Measurements from ENCODE around the gene KHNYN.
A peak's percentile ranks its signal among the peaks of the same experiment; 100 is the strongest.
"Not testable (repeated sequence)": the region's sequence is repeated elsewhere in the genome, so short reads cannot be mapped to it uniquely, and the experiment has no call there.

The KHNYN gene

GRCh38 chr14:24429395-24430142 is at the start of gene KHNYN, which contains the start of gene CBLN3:
Gene KHNYN (plus strand): TSS chr14:24429954. CDS start chr14:24430731, 777 bp downstream.
Gene CBLN3 (minus strand): TSS chr14:24429668. CDS start chr14:24429054, 614 bp downstream.
- DNase-seq = peak; percentile 92

- DNase-seq = no peak
Observed at GRCh38 chr14:24381363-24382063, 48.2 kb upstream of the KHNYN start.

GRCh38 chr14:24382064-24382371 is 47.7 kb upstream of the KHNYN start:
- no peak for DNase-seq

GRCh38 chr14:24384169-24384568 is 45.6 kb upstream of the KHNYN start:
- no peak for DNase-seq

GRCh38 chr14:24385524-24385923 is 44.2 kb upstream of the KHNYN start:
- DNase-seq = no peak

GRCh38 chr14:24387009-24387345 is 42.8 kb upstream of the KHNYN start:
- DNase-seq = no peak

- not testable (repeated sequence) for DNase-seq
Observed at GRCh38 chr14:24387579-24387978, 42.2 kb upstream of the KHNYN start.

GRCh38 chr14:24388474-24389179 is 41.1 kb upstream of the KHNYN start:
- no peak for DNase-seq

- DNase-seq = no peak
Observed at GRCh38 chr14:24389226-24389848, 40.4 kb upstream of the KHNYN start.

GRCh38 chr14:24390701-24391468 is 38.9 kb upstream of the KHNYN start:
- DNase-seq = peak; percentile 16

- DNase-seq = peak; percentile 82
Observed at GRCh38 chr14:24392325-24393091, 37.2 kb upstream of the KHNYN start.

GRCh38 chr14:24394275-24394674 is 35.5 kb upstream of the KHNYN start:
- peak; percentile 13 for DNase-seq

- DNase-seq = no peak
Observed at GRCh38 chr14:24395609-24396582, 33.9 kb upstream of the KHNYN start.

- no peak for DNase-seq
Observed at GRCh38 chr14:24397639-24398292, 32.0 kb upstream of the KHNYN start.

GRCh38 chr14:24398293-24398652 is 31.5 kb upstream of the KHNYN start:
- DNase-seq = no peak

- peak; percentile 57 for DNase-seq
Observed at GRCh38 chr14:24398653-24399446, 30.9 kb upstream of the KHNYN start, which contains the start of gene NYNRIN. Gene NYNRIN (plus strand): TSS chr14:24399003. CDS start chr14:24399247, 244 bp downstream.

GRCh38 chr14:24399447-24399822 is 30.3 kb upstream of the KHNYN start:
- no peak for DNase-seq

GRCh38 chr14:24399999-24400718 is 29.6 kb upstream of the KHNYN start:
- no peak for DNase-seq

Measured in DMS53 (cell line).